Mesenchymal stem cell (in vitro differentiated cells and primary cell): ENCODE results near the gene C4orf50.

Experiments used
- DNase-seq: peaks from one replicate; pipeline ENCODE4 v3.0.0-alpha.2; 2013
- H2AFZ ChIP-seq: one replicate; pipeline ENCODE4 v1.6.1; 2013; ENCODE audit warnings: low read depth, mild to moderate bottlenecking, control low read depth, inconsistent platforms, low read length, moderate library complexity
- H2AK5ac ChIP-seq: 2 replicates; pipeline ENCODE4 v1.6.1; 2013; ENCODE audit warnings: low read length, moderate library complexity, mild to moderate bottlenecking, inconsistent platforms; ENCODE audit not compliant: severe bottlenecking
- H2BK120ac ChIP-seq: one replicate; pipeline ENCODE4 v1.6.1; 2013; ENCODE audit warnings: low read depth, mild to moderate bottlenecking, inconsistent platforms, low read length, moderate library complexity
- H2BK12ac ChIP-seq, 2 experiments: one replicate each; pipeline ENCODE4 v1.6.1; 2013; ENCODE audit warnings: inconsistent platforms in 2 of 2, low read length in 2 of 2, mild to moderate bottlenecking in 2 of 2, moderate library complexity in 2 of 2, control low read depth in 1 of 2
- H2BK15ac ChIP-seq: one replicate; pipeline ENCODE4 v1.6.1; 2013; ENCODE audit warnings: mild to moderate bottlenecking, low read depth, inconsistent platforms; ENCODE audit not compliant: poor library complexity, severe bottlenecking
- H2BK5ac ChIP-seq: 2 replicates; pipeline ENCODE4 v1.6.1; 2013; ENCODE audit warnings: low read depth, mild to moderate bottlenecking, low read length, control low read depth, inconsistent platforms; ENCODE audit not compliant: poor library complexity, severe bottlenecking
- H3K14ac ChIP-seq, 2 experiments: one replicate each; pipeline ENCODE4 v1.6.1; 2013; ENCODE audit warnings: inconsistent platforms in 2 of 2, low read length in 2 of 2, control low read depth in 1 of 2, mild to moderate bottlenecking in 1 of 2, moderate library complexity in 1 of 2
- H3K18ac ChIP-seq, 2 experiments: one replicate each; pipeline ENCODE4 v1.6.1; 2013; ENCODE audit warnings: inconsistent platforms in 2 of 2, low read length in 2 of 2, control low read depth in 1 of 2, low read depth in 1 of 2, mild to moderate bottlenecking in 1 of 2
- H3K23ac ChIP-seq, 2 experiments: one replicate each; pipeline ENCODE4 v1.6.1; 2013; ENCODE audit warnings: inconsistent platforms in 2 of 2, low read length in 2 of 2, mild to moderate bottlenecking in 2 of 2, moderate library complexity in 2 of 2, control low read depth in 1 of 2
- H3K27ac ChIP-seq: 2 replicates; pipeline ENCODE4 v1.5.1; 2013; ENCODE audit warnings: mild to moderate bottlenecking, moderate library complexity, low read length, control low read depth, inconsistent platforms; ENCODE audit not compliant: poor library complexity, severe bottlenecking
- H3K27me3 ChIP-seq, 2 experiments: 2 replicates each; pipeline versions ENCODE4 v1.6.1 to v1.7.0; 2013; ENCODE audit warnings: low read length in 2 of 2, mild to moderate bottlenecking in 2 of 2, moderate library complexity in 2 of 2, control low read depth in 1 of 2, inconsistent platforms in 1 of 2; ENCODE audit not compliant: control insufficient read depth in 1 of 2, insufficient read depth in 1 of 2
- H3K36me3 ChIP-seq, 2 experiments: 2 replicates each; pipeline versions ENCODE4 v1.6.1 to v1.7.0; 2013; ENCODE audit warnings: low read length in 2 of 2, control low read depth in 1 of 2, inconsistent platforms in 1 of 2, low read depth in 1 of 2, mild to moderate bottlenecking in 1 of 2; ENCODE audit not compliant: insufficient read depth in 2 of 2, control insufficient read depth in 1 of 2
- H3K4ac ChIP-seq, 2 experiments: one replicate each; pipeline ENCODE4 v1.6.1; 2013; ENCODE audit warnings: inconsistent platforms in 2 of 2, low read length in 2 of 2, mild to moderate bottlenecking in 2 of 2, moderate library complexity in 2 of 2, control low read depth in 1 of 2, low read depth in 1 of 2
- H3K4me1 ChIP-seq: 2 replicates; pipeline ENCODE4 v1.6.1; 2013; ENCODE audit warnings: low read depth, low read length, control low read depth; ENCODE audit not compliant: control insufficient read depth, insufficient read depth
- H3K4me2 ChIP-seq: 2 replicates; pipeline ENCODE4 v1.6.1; 2013; ENCODE audit warnings: low read length, mild to moderate bottlenecking, inconsistent platforms; ENCODE audit not compliant: poor library complexity, severe bottlenecking
- H3K4me3 ChIP-seq, 2 experiments: 2 replicates each; pipeline versions ENCODE4 v1.5.1 to v1.7.0; 2013; ENCODE audit warnings: low read length in 2 of 2, mild to moderate bottlenecking in 2 of 2, control low read depth in 1 of 2, low read depth in 1 of 2; ENCODE audit not compliant: insufficient read depth in 1 of 2
- H3K79me1 ChIP-seq: replicated peaks from 2 replicates; pipeline ENCODE4 v1.6.1; 2013; ENCODE audit warnings: mild to moderate bottlenecking, control low read depth, low read length, inconsistent platforms; ENCODE audit not compliant: poor library complexity, severe bottlenecking
- H3K9ac ChIP-seq: 2 replicates; pipeline ENCODE4 v1.7.0; 2013; ENCODE audit warnings: mild to moderate bottlenecking, low read length, moderate library complexity
- H3K9me3 ChIP-seq: 2 replicates; pipeline ENCODE4 v1.7.0; 2013; ENCODE audit warnings: mild to moderate bottlenecking, low read length; ENCODE audit not compliant: control insufficient read depth
- H4K8ac ChIP-seq: one replicate; pipeline ENCODE4 v1.6.1; 2013; ENCODE audit warnings: inconsistent platforms, mild to moderate bottlenecking, low read length, moderate library complexity
- H4K91ac ChIP-seq: one replicate; pipeline ENCODE4 v1.6.1; 2013; ENCODE audit warnings: mild to moderate bottlenecking, low read length, inconsistent platforms
- WGBS: methylation state at CpG from one replicate; pipeline ENCODE4 v1.1.7; 2013; ENCODE audit warnings: mixed read lengths; 5-methylcytosine and 5-hydroxymethylcytosine counted together

The C4orf50 gene

GRCh38 chr4:6009452-6009851 is 8.8 kb downstream of the C4orf50 start:
- DNase-seq: no peak
- Histone ChIP-seq H2BK12ac (no peak overlapping the region), H3K14ac (no peak overlapping the region), H3K27me3 (peaks cover 29 to 66% of the 10 kb centered on the region in 2 experiments), H2BK15ac (no peak overlapping the region), H2BK5ac (no peak overlapping the region), H3K9ac (no peak overlapping the region), H3K23ac (no peak overlapping the region), H3K27ac (no peak overlapping the region), H3K4me2 (no peak overlapping the region), H3K9me3 (no peaks in the 10 kb centered on the region), H3K79me1 (no peaks in the 10 kb centered on the region), H3K4me1 (no peaks in the 10 kb centered on the region), H3K4ac (no peak overlapping the region), H3K36me3 (no peaks in the 10 kb centered on the region), H3K4me3 (no peak overlapping the region), H3K18ac (no peak overlapping the region), H2AFZ (no peak overlapping the region), H2BK120ac (no peak overlapping the region), H4K91ac (no peak overlapping the region), H2AK5ac (no peak overlapping the region), H4K8ac (no peak overlapping the region)
- WGBS: 68% methylated on average over 8 of the region's 8 CpGs

- Histone ChIP-seq H3K9me3 (no peaks in the 10 kb centered on the region), H4K8ac (no peak overlapping the region), H3K23ac (no peak overlapping the region), H3K36me3 (no peaks in the 10 kb centered on the region), H3K4ac (no peak overlapping the region), H3K27ac (no peak overlapping the region), H2AK5ac (no peak overlapping the region), H2BK12ac (no peak overlapping the region), H2BK120ac (no peak overlapping the region), H3K18ac (no peak overlapping the region), H3K27me3 (peaks cover 29 to 66% of the 10 kb centered on the region in 2 experiments), H3K79me1 (no peaks in the 10 kb centered on the region), H2BK5ac (no peak overlapping the region), H2AFZ (no peak overlapping the region), H3K4me2 (no peak overlapping the region), H3K4me1 (no peaks in the 10 kb centered on the region), H4K91ac (no peak overlapping the region), H3K14ac (no peak overlapping the region), H3K4me3 (no peak overlapping the region), H3K9ac (no peak overlapping the region), H2BK15ac (no peak overlapping the region)
- 84% methylated on average over 19 of the region's 19 CpGs for WGBS
- DNase-seq: no peak
These were observed 9.4 kb downstream of the C4orf50 start for GRCh38 chr4:6008766-6009385.

- Histone ChIP-seq H3K9me3 (no peaks in the 10 kb centered on the region), H2AK5ac (no peak overlapping the region), H2BK15ac (no peak overlapping the region), H3K18ac (no peak overlapping the region), H3K4me2 (no peak overlapping the region), H3K14ac (no peak overlapping the region), H2BK12ac (no peak overlapping the region), H4K8ac (no peak overlapping the region), H3K23ac (no peak overlapping the region), H4K91ac (no peak overlapping the region), H3K36me3 (no peaks in the 10 kb centered on the region), H3K27ac (no peak overlapping the region), H3K4me1 (no peaks in the 10 kb centered on the region), H2BK120ac (no peak overlapping the region), H3K4ac (no peak overlapping the region), H2BK5ac (no peak overlapping the region), H3K4me3 (no peak overlapping the region), H3K27me3 (peaks cover 29 to 64% of the 10 kb centered on the region in 2 experiments), H3K79me1 (no peaks in the 10 kb centered on the region), H3K9ac (no peak overlapping the region), H2AFZ (no peak overlapping the region)
- 16% methylated on average over 49 of the region's 54 CpGs for WGBS
- no peak for DNase-seq
These were observed 10.1 kb downstream of the C4orf50 start for GRCh38 chr4:6008092-6008551.

- H2BK12ac ChIP-seq: no peak overlapping the region
- H3K4me1 ChIP-seq: no peaks in the 10 kb centered on the region
- H2AFZ ChIP-seq: no peak overlapping the region
- no peak overlapping the region for H3K23ac ChIP-seq
- H2BK15ac ChIP-seq: no peak overlapping the region
- no peak overlapping the region for H2BK5ac ChIP-seq
- H4K91ac ChIP-seq: no peak overlapping the region
- no peak overlapping the region for H3K4ac ChIP-seq
- H2BK120ac ChIP-seq: no peak overlapping the region
- H3K36me3 ChIP-seq: no peaks in the 10 kb centered on the region
- no peak overlapping the region for H3K14ac ChIP-seq
- H3K18ac ChIP-seq: no peak overlapping the region
- no peak for DNase-seq
- peaks cover 29 to 49% of the 10 kb centered on the region in 2 experiments for H3K27me3 ChIP-seq
- no peak overlapping the region for H3K4me2 ChIP-seq
- no peak overlapping the region for H3K27ac ChIP-seq
- no peak overlapping the region for H2AK5ac ChIP-seq
- no peak overlapping the region for H4K8ac ChIP-seq
- H3K9ac ChIP-seq: no peak overlapping the region
- whole genome bisulfite sequencing: 64% methylated on average over 4 of the region's 4 CpGs
- H3K4me3 ChIP-seq: no peak overlapping the region
- H3K9me3 ChIP-seq: no peaks in the 10 kb centered on the region
- H3K79me1 ChIP-seq: no peaks in the 10 kb centered on the region
These were observed 13.1 kb downstream of the C4orf50 start for GRCh38 chr4:6005175-6005574.
